Measurements from ENCODE around the gene GSTM4.
A peak's percentile ranks its signal among the peaks of the same experiment; 100 is the strongest.

GSTM4 gene

DNA sequence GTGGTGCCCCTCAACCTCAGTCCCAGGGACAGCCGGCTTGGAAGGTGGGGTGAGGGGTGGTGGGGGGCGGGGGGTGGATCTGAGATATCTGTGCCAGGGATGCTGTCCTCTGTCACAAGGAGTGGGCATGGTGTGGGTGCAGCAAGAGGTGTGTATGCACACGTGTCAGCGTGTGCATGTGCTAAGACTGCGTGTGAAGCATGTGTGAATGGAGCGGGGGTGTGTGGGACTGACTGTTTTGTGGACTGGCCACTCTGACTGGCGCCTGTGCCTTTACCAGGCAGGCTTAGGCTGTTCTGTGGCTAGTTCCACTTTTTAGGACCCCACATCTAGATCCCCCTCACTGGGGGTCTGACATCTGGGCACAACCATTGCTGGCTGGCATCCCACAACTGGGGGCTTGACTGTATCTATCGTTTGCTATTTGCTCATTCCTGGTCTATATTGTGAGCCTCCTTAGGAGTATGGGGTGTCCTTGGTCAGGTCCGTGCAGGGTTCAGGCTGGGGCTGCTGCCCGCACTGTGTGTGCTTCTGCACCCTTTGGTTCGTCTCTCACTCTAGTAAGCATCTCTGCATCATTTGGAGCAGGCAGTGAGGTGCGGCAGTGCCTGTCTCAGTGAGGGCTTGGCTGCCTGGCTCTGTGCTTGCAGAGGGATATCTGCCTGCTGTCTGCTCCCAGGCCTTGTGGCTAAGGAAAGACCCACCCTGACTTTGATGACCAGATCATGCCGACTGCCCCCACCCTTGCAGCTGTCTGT, 34.3 kb upstream of the GSTM4 start:
- Histone ChIP-seq H3K9ac (no peak overlapping the region), H3K4me1 (no peaks in the 10 kb centered on the region)

DNA sequence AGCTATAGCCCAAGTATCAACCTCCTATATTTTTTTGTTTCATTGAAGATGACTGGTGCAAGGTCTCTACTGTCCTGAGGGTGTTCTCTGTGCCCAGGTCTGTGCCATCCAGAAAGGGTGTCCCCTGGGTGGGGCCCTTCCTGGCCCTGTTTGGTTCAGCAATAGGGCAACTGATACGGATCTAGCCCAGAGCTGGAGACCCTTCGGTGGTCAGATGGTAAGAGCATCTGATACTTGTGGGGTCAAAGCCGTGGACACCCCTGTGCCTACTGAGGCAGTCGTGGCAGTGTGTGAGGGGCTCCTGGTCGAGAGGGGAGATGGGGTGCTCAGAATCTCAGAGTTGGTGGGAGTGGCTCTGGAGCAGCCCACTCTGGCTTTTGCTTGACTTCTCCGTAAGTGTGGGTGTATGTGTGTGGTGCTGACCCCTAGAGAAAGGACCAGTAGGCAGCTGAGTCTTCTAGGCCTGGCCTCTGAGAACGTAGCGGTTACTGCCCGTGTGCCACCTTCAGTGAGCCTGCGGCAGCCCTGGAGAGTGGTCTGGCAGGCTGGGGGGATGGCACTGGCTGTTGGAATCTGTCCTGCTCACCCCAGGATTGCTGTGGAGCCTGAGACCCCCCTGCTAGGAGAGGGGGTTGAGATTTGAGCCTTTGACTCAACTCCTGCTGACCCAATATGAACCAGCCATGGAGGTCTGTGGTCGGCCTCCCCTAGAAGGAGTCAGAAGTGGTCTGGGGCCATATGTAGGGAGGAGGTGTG, 33.6 kb upstream of the GSTM4 start:
- no peaks in the 10 kb centered on the region for H3K9me3 ChIP-seq (ENCODE audit: control insufficient read depth, low read length)
- H3K27me3 ChIP-seq (ENCODE audit: control insufficient read depth, insufficient read depth, low read length), result no peaks in the 10 kb centered on the region
- H3K4me2 ChIP-seq (ENCODE audit: low read length), result peak overlapping the region; percentile 100
- no peak overlapping the region for H3K27ac ChIP-seq
- no peak overlapping the region for H2AFZ ChIP-seq
- TF ChIP-seq, protein P1, sequence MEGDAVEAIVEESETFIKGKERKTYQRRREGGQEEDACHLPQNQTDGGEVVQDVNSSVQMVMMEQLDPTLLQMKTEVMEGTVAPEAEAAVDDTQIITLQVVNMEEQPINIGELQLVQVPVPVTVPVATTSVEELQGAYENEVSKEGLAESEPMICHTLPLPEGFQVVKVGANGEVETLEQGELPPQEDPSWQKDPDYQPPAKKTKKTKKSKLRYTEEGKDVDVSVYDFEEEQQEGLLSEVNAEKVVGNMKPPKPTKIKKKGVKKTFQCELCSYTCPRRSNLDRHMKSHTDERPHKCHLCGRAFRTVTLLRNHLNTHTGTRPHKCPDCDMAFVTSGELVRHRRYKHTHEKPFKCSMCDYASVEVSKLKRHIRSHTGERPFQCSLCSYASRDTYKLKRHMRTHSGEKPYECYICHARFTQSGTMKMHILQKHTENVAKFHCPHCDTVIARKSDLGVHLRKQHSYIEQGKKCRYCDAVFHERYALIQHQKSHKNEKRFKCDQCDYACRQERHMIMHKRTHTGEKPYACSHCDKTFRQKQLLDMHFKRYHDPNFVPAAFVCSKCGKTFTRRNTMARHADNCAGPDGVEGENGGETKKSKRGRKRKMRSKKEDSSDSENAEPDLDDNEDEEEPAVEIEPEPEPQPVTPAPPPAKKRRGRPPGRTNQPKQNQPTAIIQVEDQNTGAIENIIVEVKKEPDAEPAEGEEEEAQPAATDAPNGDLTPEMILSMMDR (IDR thresholded peaks at IDR 0.05), result no peak
- no peaks in the 10 kb centered on the region for H3K79me2 ChIP-seq
- no peaks in the 10 kb centered on the region for H3K4me1 ChIP-seq
- H3K36me3 ChIP-seq (ENCODE audit: control insufficient read depth, insufficient read depth, low read length), result no peaks in the 10 kb centered on the region
- no peak overlapping the region for H3K9ac ChIP-seq
- H3K4me3 ChIP-seq (ENCODE audit: low read depth, low read length), result no peak overlapping the region

More for the DNA sequence above, 34.3 kb upstream of the GSTM4 start:
- Histone ChIP-seq H3K27me3 (ENCODE audit: control insufficient read depth, insufficient read depth, low read length) (no peaks in the 10 kb centered on the region), H2AFZ (no peak overlapping the region), H3K36me3 (ENCODE audit: control insufficient read depth, insufficient read depth, low read length) (no peaks in the 10 kb centered on the region), H3K79me2 (no peaks in the 10 kb centered on the region), H3K27ac (no peak overlapping the region), H3K9me3 (ENCODE audit: control insufficient read depth, low read length) (no peaks in the 10 kb centered on the region), H3K4me3 (ENCODE audit: low read depth, low read length) (peak overlapping the region; percentile 89), H3K4me2 (ENCODE audit: low read length) (peak overlapping the region; percentile 100)
- TF ChIP-seq, protein P1 (IDR thresholded peaks at IDR 0.05), result no peak

DNA sequence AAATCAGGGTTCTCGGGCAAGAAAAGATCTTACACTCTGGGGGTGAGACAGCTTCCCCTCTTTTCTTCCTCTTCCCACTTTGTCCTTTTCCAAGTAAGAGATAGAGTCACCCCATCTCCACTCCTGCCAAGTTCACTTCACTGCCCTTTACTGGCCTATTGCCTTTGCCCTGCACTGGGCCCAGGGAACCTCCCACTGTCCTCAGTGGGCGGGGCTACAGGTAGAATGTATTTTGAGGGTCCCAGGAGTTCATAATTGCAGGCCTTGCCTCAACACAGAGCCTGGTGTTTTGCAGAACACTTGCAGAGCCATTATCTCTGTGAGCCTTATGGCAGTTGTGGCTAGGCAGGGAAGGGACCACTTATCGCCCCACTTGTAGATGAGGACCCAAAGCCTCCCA, 33.0 kb upstream of the GSTM4 start:
- no peaks in the 10 kb centered on the region for H3K4me1 ChIP-seq
- H3K79me2 ChIP-seq, result no peaks in the 10 kb centered on the region
- no peak overlapping the region for H3K27ac ChIP-seq
- H3K27me3 ChIP-seq (ENCODE audit: control insufficient read depth, insufficient read depth, low read length), result no peaks in the 10 kb centered on the region
- no peaks in the 10 kb centered on the region for H3K36me3 ChIP-seq (ENCODE audit: control insufficient read depth, insufficient read depth, low read length)
- H2AFZ ChIP-seq, result no peak overlapping the region
- no peaks in the 10 kb centered on the region for H3K9me3 ChIP-seq (ENCODE audit: control insufficient read depth, low read length)
- TF ChIP-seq, protein P1 (IDR thresholded peaks at IDR 0.05), result no peak
- H3K9ac ChIP-seq, result no peak overlapping the region
- H3K4me2 ChIP-seq (ENCODE audit: low read length), result no peak overlapping the region
- no peak overlapping the region for H3K4me3 ChIP-seq (ENCODE audit: low read depth, low read length)

DNA sequence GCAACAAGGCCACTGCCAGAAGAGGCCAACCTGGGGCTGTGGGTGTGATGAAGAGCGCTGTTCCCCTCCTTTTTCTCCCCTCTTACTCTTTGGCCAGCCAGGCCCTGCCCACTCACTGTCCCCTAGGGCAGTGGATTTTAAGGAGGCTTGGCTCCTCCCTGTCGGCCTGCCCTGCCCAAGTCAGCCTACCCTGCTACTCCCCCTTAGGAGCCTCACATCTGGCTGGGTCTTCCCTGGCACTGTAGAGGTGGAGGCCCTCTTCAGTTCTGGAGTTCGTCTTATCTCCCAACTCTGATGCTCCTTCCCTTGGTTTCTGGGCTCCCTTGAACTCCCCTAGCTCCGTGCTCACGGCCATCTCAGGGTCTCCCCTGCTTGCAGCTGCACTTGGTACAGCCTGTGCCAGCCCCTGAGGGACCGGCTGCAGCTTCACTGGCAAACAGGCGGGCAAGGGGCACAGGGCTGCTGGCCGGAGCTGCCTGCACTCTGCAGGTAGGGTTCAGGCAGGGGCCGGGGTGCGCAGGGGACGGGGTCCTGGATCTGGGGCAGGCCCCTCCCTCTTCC, 32.2 kb upstream of the GSTM4 start:
- Histone ChIP-seq H3K4me1 (no peaks in the 10 kb centered on the region), H3K27me3 (ENCODE audit: control insufficient read depth, insufficient read depth, low read length) (no peaks in the 10 kb centered on the region), H2AFZ (no peak overlapping the region), H3K27ac (no peak overlapping the region), H3K4me3 (ENCODE audit: low read depth, low read length) (no peak overlapping the region), H3K9me3 (ENCODE audit: control insufficient read depth, low read length) (no peaks in the 10 kb centered on the region), H3K4me2 (ENCODE audit: low read length) (no peak overlapping the region), H3K36me3 (ENCODE audit: control insufficient read depth, insufficient read depth, low read length) (no peaks in the 10 kb centered on the region), H3K79me2 (no peaks in the 10 kb centered on the region), H3K9ac (no peak overlapping the region)
- TF ChIP-seq, protein P1 (IDR thresholded peaks at IDR 0.05), result no peak
